HUES6 (cell line): ENCODE results near the gene STARD5.

Experiments
- H3K27ac ChIP-seq: 2 replicates; pipeline ENCODE4 v1.7.0; 2013; ENCODE audit warnings: low read depth, mild to moderate bottlenecking, low read length, inconsistent platforms
- H3K27me3 ChIP-seq: 2 replicates; pipeline ENCODE4 v1.6.1; 2013; ENCODE audit warnings: low read length; ENCODE audit not compliant: control insufficient read depth, insufficient read depth
- H3K36me3 ChIP-seq: 2 replicates; pipeline ENCODE4 v1.6.1; 2013; ENCODE audit warnings: low read length; ENCODE audit not compliant: control insufficient read depth, insufficient read depth
- H3K4me1 ChIP-seq: 2 replicates; pipeline ENCODE4 v1.6.1; 2013; ENCODE audit warnings: low read length; ENCODE audit not compliant: control insufficient read depth, insufficient read depth
- H3K4me3 ChIP-seq: 2 replicates; pipeline ENCODE4 v1.5.1; 2013; ENCODE audit warnings: low read depth, low read length
- H3K9ac ChIP-seq: one replicate; pipeline ENCODE4 v1.6.1; 2013; ENCODE audit warnings: mild to moderate bottlenecking, low read length
- H3K9me3 ChIP-seq: 2 replicates; pipeline ENCODE4 v1.6.1; 2013; ENCODE audit warnings: low read depth, low read length; ENCODE audit not compliant: control insufficient read depth, insufficient read depth

The STARD5 gene

GRCh38 chr15:81281456-81281735 lies 42.5 kb downstream of the STARD5 start:
- H3K36me3 ChIP-seq, result no peaks in the 10 kb centered on the region
- H3K4me1 ChIP-seq, result no peaks in the 10 kb centered on the region
- H3K27ac ChIP-seq, result no peak overlapping the region
- no peaks in the 10 kb centered on the region for H3K27me3 ChIP-seq
- H3K4me3 ChIP-seq, result no peak overlapping the region
- H3K9me3 ChIP-seq, result peaks cover 6% of the 10 kb centered on the region
- no peak overlapping the region for H3K9ac ChIP-seq

GRCh38 chr15:81280696-81281455 lies 43.1 kb downstream of the STARD5 start:
- H3K36me3 ChIP-seq, result no peaks in the 10 kb centered on the region
- H3K27me3 ChIP-seq, result no peaks in the 10 kb centered on the region
- H3K9me3 ChIP-seq, result peaks cover 6% of the 10 kb centered on the region
- H3K4me3 ChIP-seq, result no peak overlapping the region
- H3K4me1 ChIP-seq, result no peaks in the 10 kb centered on the region
- H3K9ac ChIP-seq, result no peak overlapping the region
- H3K27ac ChIP-seq, result no peak overlapping the region

GRCh38 chr15:81279621-81280485 lies 44.1 kb downstream of the STARD5 start:
- H3K27ac ChIP-seq, result no peak overlapping the region
- no peaks in the 10 kb centered on the region; the same call in 1 of the 2 replicates for H3K4me1 ChIP-seq
- no peaks in the 10 kb centered on the region for H3K36me3 ChIP-seq
- no peak overlapping the region for H3K4me3 ChIP-seq
- H3K9ac ChIP-seq, result no peak overlapping the region
- peaks cover 6% of the 10 kb centered on the region for H3K9me3 ChIP-seq
- H3K27me3 ChIP-seq, result no peaks in the 10 kb centered on the region

- Histone ChIP-seq H3K36me3 (no peaks in the 10 kb centered on the region), H3K4me1 (peaks cover 4% of the 10 kb centered on the region), H3K27ac (no peak overlapping the region), H3K9ac (no peak overlapping the region), H3K27me3 (no peaks in the 10 kb centered on the region), H3K4me3 (no peak overlapping the region), H3K9me3 (peaks cover 6% of the 10 kb centered on the region)
Measured at GRCh38 chr15:81278306-81279029, 45.5 kb downstream of the STARD5 start.

GRCh38 chr15:81277851-81278250 lies 46.1 kb downstream of the STARD5 start:
- Histone ChIP-seq H3K9ac (no peak overlapping the region), H3K27me3 (no peaks in the 10 kb centered on the region), H3K4me1 (peaks cover 4% of the 10 kb centered on the region), H3K9me3 (peaks cover 6% of the 10 kb centered on the region), H3K4me3 (no peak overlapping the region), H3K36me3 (no peaks in the 10 kb centered on the region), H3K27ac (no peak overlapping the region)

GRCh38 chr15:81276967-81277366 lies 47.0 kb downstream of the STARD5 start:
- Histone ChIP-seq H3K27ac (no peak overlapping the region), H3K9me3 (peaks cover 6% of the 10 kb centered on the region), H3K36me3 (no peaks in the 10 kb centered on the region), H3K9ac (no peak overlapping the region), H3K27me3 (no peaks in the 10 kb centered on the region), H3K4me1 (peaks cover 4% of the 10 kb centered on the region), H3K4me3 (no peak overlapping the region)

GRCh38 chr15:81275711-81276392 lies 48.1 kb downstream of the STARD5 start:
- H3K4me3 ChIP-seq, result no peak overlapping the region
- H3K9ac ChIP-seq, result no peak overlapping the region
- H3K9me3 ChIP-seq, result peaks cover 6% of the 10 kb centered on the region

GRCh38 chr15:81274931-81275707 lies 48.8 kb downstream of the STARD5 start:
- Histone ChIP-seq H3K4me3 (no peak overlapping the region), H3K4me1 (peaks cover 4% of the 10 kb centered on the region), H3K27ac (no peak overlapping the region), H3K36me3 (no peaks in the 10 kb centered on the region), H3K9me3 (peaks cover 6% of the 10 kb centered on the region), H3K9ac (no peak overlapping the region), H3K27me3 (no peaks in the 10 kb centered on the region)

More at GRCh38 chr15:81275711-81276392, 48.1 kb downstream of the STARD5 start:
- Histone ChIP-seq H3K36me3 (no peaks in the 10 kb centered on the region), H3K27me3 (no peaks in the 10 kb centered on the region), H3K4me1 (peaks cover 4% of the 10 kb centered on the region), H3K27ac (no peak overlapping the region)

GRCh38 chr15:81274255-81274654 lies 49.7 kb downstream of the STARD5 start:
- H3K4me3 ChIP-seq, result no peak overlapping the region
- no peak overlapping the region for H3K9ac ChIP-seq
- peaks cover 4% of the 10 kb centered on the region for H3K4me1 ChIP-seq
- H3K27ac ChIP-seq, result no peak overlapping the region
- H3K36me3 ChIP-seq, result no peaks in the 10 kb centered on the region
- peaks cover 6% of the 10 kb centered on the region for H3K9me3 ChIP-seq
- H3K27me3 ChIP-seq, result no peaks in the 10 kb centered on the region

GRCh38 chr15:81273855-81274254 lies 50.1 kb downstream of the STARD5 start:
- no peaks in the 10 kb centered on the region for H3K36me3 ChIP-seq
- H3K9ac ChIP-seq, result no peak overlapping the region
- no peak overlapping the region for H3K4me3 ChIP-seq
- no peaks in the 10 kb centered on the region for H3K27me3 ChIP-seq
- H3K4me1 ChIP-seq, result peaks cover 4% of the 10 kb centered on the region
- H3K9me3 ChIP-seq, result peaks cover 6% of the 10 kb centered on the region
- no peak overlapping the region for H3K27ac ChIP-seq
